SIG-M5 treated with dmso at 0.1 percent for 504 hours (cell line): Measurements from ENCODE around the gene FAM161A.

Experiments
- DNase-seq: peaks from one replicate; lab custom pipeline; 2025; ENCODE audit not compliant: unreplicated experiment; lab: John Stamatoyannopoulos, UW

The FAM161A gene

GRCh38 chr2:61786876-61787275 is 67.0 kb downstream of the FAM161A start:
- no peak for DNase-seq

- DNase-seq: no peak
These were observed 68.3 kb downstream of the FAM161A start for GRCh38 chr2:61785583-61785982.

GRCh38 chr2:61784643-61785042 is 69.2 kb downstream of the FAM161A start:
- no peak for DNase-seq

- peak; percentile 44 for DNase-seq
These were observed 77.8 kb downstream of the FAM161A start for GRCh38 chr2:61775956-61776570.
